ENCODE data around the gene MYEOV.

DNA sequence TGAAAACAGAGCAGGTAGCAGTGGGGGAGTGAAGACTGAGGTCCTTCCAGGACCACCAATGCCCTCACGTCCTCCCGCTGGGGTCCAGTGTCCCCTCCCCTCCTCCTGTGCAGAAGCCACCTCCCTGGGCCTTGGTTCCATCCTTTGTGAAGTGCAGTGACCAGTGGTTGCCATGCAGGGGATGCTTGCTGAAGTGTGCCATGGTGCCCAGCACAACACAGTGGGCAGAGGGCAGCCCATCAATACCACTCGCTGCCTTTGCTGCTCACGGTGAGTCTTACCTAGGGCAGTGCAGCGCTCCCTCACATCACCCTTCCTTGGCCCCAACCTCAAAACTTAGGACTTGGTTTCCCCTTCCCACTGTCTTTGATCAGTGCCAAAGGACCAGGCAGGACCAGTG is 12.9 kb downstream of the MYEOV start:
- TF ChIP-seq, protein P1, sequence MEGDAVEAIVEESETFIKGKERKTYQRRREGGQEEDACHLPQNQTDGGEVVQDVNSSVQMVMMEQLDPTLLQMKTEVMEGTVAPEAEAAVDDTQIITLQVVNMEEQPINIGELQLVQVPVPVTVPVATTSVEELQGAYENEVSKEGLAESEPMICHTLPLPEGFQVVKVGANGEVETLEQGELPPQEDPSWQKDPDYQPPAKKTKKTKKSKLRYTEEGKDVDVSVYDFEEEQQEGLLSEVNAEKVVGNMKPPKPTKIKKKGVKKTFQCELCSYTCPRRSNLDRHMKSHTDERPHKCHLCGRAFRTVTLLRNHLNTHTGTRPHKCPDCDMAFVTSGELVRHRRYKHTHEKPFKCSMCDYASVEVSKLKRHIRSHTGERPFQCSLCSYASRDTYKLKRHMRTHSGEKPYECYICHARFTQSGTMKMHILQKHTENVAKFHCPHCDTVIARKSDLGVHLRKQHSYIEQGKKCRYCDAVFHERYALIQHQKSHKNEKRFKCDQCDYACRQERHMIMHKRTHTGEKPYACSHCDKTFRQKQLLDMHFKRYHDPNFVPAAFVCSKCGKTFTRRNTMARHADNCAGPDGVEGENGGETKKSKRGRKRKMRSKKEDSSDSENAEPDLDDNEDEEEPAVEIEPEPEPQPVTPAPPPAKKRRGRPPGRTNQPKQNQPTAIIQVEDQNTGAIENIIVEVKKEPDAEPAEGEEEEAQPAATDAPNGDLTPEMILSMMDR (IDR thresholded peaks at IDR 0.05) = no peak
- no peak for TF ChIP-seq EZH2 (IDR thresholded peaks at IDR 0.05; ENCODE audit: borderline replicate concordance, insufficient read depth, low read depth, low read length, poor library complexity, severe bottlenecking)
